Measurements from ENCODE around the gene G6PC3. TPM values are rescaled to one million over a fixed set of nuclear protein-coding genes. Genes with fewer than 3 reads are reported as not detected.
"Not testable (repeated sequence)": the region's sequence is repeated elsewhere in the genome, so short reads cannot be mapped to it uniquely, and the experiment has no call there.

The G6PC3 gene
- total RNA-seq, 2 donors from 2014 or later = 18.4 to 19.7 TPM

DNA sequence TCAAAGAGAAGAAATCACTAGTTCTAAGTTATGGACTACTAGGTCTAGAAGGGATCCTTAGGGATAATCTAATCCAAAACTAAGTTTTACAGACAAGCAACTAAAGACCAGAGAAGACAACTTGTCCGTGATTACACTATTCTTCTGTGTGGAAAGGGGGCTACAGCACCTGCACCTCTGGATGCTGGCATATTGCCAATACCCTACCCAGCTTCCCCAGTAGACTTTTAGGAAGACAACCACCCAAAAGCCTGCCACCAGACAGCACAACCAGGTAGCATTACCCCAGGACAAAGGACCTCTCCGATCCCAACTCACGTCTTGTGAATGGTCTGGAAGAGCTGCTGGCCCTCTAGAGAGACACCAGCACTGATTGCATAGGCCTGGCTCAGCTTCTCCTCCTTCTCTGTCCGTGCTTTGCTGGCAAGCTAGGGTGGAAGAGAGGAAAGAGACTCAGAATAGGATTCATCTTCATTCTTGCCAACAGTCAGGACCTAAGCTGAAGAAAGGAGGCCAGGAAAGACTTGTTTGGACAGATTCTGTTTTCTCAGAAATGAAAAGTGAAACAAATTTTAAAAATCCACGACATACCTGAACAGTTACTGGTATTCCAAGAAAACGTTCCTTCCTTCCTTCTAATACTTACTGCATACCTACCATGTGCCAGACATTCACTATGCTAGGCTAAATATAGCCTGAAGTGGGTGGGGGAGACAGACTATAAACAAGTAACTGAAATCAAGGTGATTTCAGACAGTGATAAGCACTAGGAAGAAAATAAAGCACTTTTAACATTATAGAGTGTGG lies 30.5 kb upstream of the G6PC3 start:
- ATAC-seq (replicated peaks in 1 of 2) (no peak), DNase-seq (no peak)
- Mint-ChIP-seq H3K27me3 (ENCODE audit: low read depth) (no peaks in the 10 kb centered on the region), H3K9me3 (no peaks in the 10 kb centered on the region), H3K4me1 (ENCODE audit: low read depth) (peaks cover 8% of the 10 kb centered on the region), H3K27ac (peak overlapping the region; percentile 68), H3K4me3 (no peak overlapping the region), H3K36me3 (ENCODE audit: insufficient read depth in 2 of 2) (peaks cover 6 to 21% of the 10 kb centered on the region in 2 donors)

- H3K9me3 Mint-ChIP-seq = no peaks in the 10 kb centered on the region
- H3K4me1 Mint-ChIP-seq (ENCODE audit: low read depth) = peaks cover 8% of the 10 kb centered on the region
- peaks cover 7 to 15% of the 10 kb centered on the region in 2 donors for H3K36me3 Mint-ChIP-seq (ENCODE audit: insufficient read depth in 2 of 2)
- DNase-seq (no peak), ATAC-seq (replicated peaks in 1 of 2) (no peak)
- no peaks in the 10 kb centered on the region for H3K27me3 Mint-ChIP-seq (ENCODE audit: low read depth)
- no peak overlapping the region for H3K27ac Mint-ChIP-seq
- no peak overlapping the region for H3K4me3 Mint-ChIP-seq
Observed at GRCh38 chr17:44043272-44043696, 27.3 kb upstream of the G6PC3 start.

GRCh38 chr17:44044071-44044470 lies 26.5 kb upstream of the G6PC3 start:
- Mint-ChIP-seq H3K4me1 (ENCODE audit: low read depth) (peaks cover 8% of the 10 kb centered on the region), H3K4me3 (no peak overlapping the region), H3K27ac (peak overlapping the region; percentile 33), H3K27me3 (ENCODE audit: low read depth) (no peaks in the 10 kb centered on the region), H3K9me3 (no peaks in the 10 kb centered on the region), H3K36me3 (ENCODE audit: insufficient read depth in 2 of 2) (peaks cover 7 to 13% of the 10 kb centered on the region in 2 donors)
- DNase-seq (no peak), ATAC-seq (replicated peaks in 1 of 2) (no peak)

GRCh38 chr17:44045486-44045885 lies 25.0 kb upstream of the G6PC3 start:
- H3K27me3 Mint-ChIP-seq (ENCODE audit: low read depth) = no peaks in the 10 kb centered on the region
- no peak overlapping the region for H3K27ac Mint-ChIP-seq
- peaks cover 8% of the 10 kb centered on the region for H3K4me1 Mint-ChIP-seq (ENCODE audit: low read depth)
- no peak for ATAC-seq (replicated peaks in 1 of 2)
- H3K36me3 Mint-ChIP-seq (ENCODE audit: insufficient read depth in 2 of 2) = peaks cover 5 to 13% of the 10 kb centered on the region in 2 donors
- DNase-seq = no peak
- no peaks in the 10 kb centered on the region for H3K9me3 Mint-ChIP-seq
- no peak overlapping the region for H3K4me3 Mint-ChIP-seq

DNA sequence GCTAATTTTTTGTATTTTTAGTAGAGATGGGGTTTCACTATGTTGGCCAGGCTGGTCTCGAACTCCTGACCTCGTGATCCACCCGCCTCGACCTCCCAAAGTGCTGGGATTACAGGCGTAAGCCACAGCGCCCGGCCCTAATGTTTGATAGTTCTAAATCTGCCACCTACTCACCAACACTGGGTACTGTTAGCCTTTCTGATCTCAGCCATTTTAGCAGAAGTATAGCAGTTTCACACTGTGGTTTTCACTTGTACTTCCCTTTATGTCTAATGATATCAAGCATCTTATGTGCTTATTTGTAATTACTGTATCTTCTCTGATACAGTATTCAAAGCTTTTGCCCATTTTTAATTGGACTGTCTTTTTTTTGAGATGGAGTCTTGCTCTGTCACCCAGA lies 23.6 kb upstream of the G6PC3 start:
- not testable (repeated sequence) for H3K4me1 Mint-ChIP-seq (ENCODE audit: low read depth)

GRCh38 chr17:44049294-44050060 lies 21.1 kb upstream of the G6PC3 start:
- H3K27ac Mint-ChIP-seq = no peak overlapping the region
- H3K9me3 Mint-ChIP-seq = no peaks in the 10 kb centered on the region
- no peak overlapping the region for H3K4me3 Mint-ChIP-seq

More for the DNA sequence above, 23.6 kb upstream of the G6PC3 start:
- ATAC-seq (replicated peaks in 1 of 2); DNase-seq; H3K4me3 Mint-ChIP-seq; H3K27me3 Mint-ChIP-seq (ENCODE audit: low read depth); H3K9me3 Mint-ChIP-seq; H3K27ac Mint-ChIP-seq: not testable (repeated sequence)
- peaks cover 2 to 14% of the 10 kb centered on the region in 2 donors for H3K36me3 Mint-ChIP-seq (ENCODE audit: insufficient read depth in 2 of 2)

GRCh38 chr17:44053125-44053872 lies 17.2 kb upstream of the G6PC3 start:
- Mint-ChIP-seq H3K4me1 (ENCODE audit: low read depth) (no peaks in the 10 kb centered on the region), H3K27me3 (ENCODE audit: low read depth) (no peaks in the 10 kb centered on the region), H3K27ac (peak overlapping the region; percentile 16), H3K36me3 (ENCODE audit: insufficient read depth in 2 of 2) (peaks cover 5 to 24% of the 10 kb centered on the region in 2 donors), H3K4me3 (no peak overlapping the region), H3K9me3 (no peaks in the 10 kb centered on the region)
- no peak for ATAC-seq (replicated peaks in 1 of 2)
- no peak for DNase-seq

More at GRCh38 chr17:44049294-44050060, 21.1 kb upstream of the G6PC3 start:
- DNase-seq (no peak), ATAC-seq (replicated peaks in 1 of 2) (no peak)
- no peaks in the 10 kb centered on the region for H3K27me3 Mint-ChIP-seq (ENCODE audit: low read depth)
- no peaks in the 10 kb centered on the region for H3K4me1 Mint-ChIP-seq (ENCODE audit: low read depth)
- H3K36me3 Mint-ChIP-seq (ENCODE audit: insufficient read depth in 2 of 2) = peaks cover 7 to 28% of the 10 kb centered on the region in 2 donors

- Mint-ChIP-seq H3K27ac (no peak overlapping the region), H3K4me1 (ENCODE audit: low read depth) (peaks cover 28% of the 10 kb centered on the region), H3K9me3 (no peaks in the 10 kb centered on the region), H3K27me3 (ENCODE audit: low read depth) (no peaks in the 10 kb centered on the region), H3K36me3 (ENCODE audit: insufficient read depth in 2 of 2) (peaks cover 7 to 38% of the 10 kb centered on the region in 2 donors), H3K4me3 (no peak overlapping the region)
- no peak for ATAC-seq (replicated peaks in 1 of 2)
- DNase-seq = no peak
Observed at GRCh38 chr17:44059101-44059892, 11.2 kb upstream of the G6PC3 start.

- Mint-ChIP-seq H3K9me3 (no peaks in the 10 kb centered on the region), H3K27ac (peak overlapping the region; percentile 51), H3K27me3 (ENCODE audit: low read depth) (no peaks in the 10 kb centered on the region), H3K36me3 (ENCODE audit: insufficient read depth in 2 of 2) (peaks cover 11 to 35% of the 10 kb centered on the region in 2 donors), H3K4me3 (no peak overlapping the region), H3K4me1 (ENCODE audit: low read depth) (peaks cover 38% of the 10 kb centered on the region)
- ATAC-seq (replicated peaks in 1 of 2) = no peak
- DNase-seq = no peak
Observed at GRCh38 chr17:44061446-44061845, 9.1 kb upstream of the G6PC3 start.

- Mint-ChIP-seq H3K27me3 (ENCODE audit: low read depth) (no peaks in the 10 kb centered on the region), H3K36me3 (ENCODE audit: insufficient read depth in 2 of 2) (peaks cover 11 to 34% of the 10 kb centered on the region in 2 donors), H3K4me3 (peak overlapping the region in 1 of 2 donors; percentile 42), H3K4me1 (ENCODE audit: low read depth) (peaks cover 45% of the 10 kb centered on the region), H3K9me3 (no peaks in the 10 kb centered on the region), H3K27ac (no peak overlapping the region)
- no peak for DNase-seq
- no peak for ATAC-seq (replicated peaks in 1 of 2)
Observed at GRCh38 chr17:44062871-44063270, 7.7 kb upstream of the G6PC3 start.

- ATAC-seq (replicated peaks in 1 of 2) = no peak
- peak overlapping the region; percentile 68 to 99 for H3K4me3 Mint-ChIP-seq
- peaks cover 45% of the 10 kb centered on the region for H3K4me1 Mint-ChIP-seq (ENCODE audit: low read depth)
- no peaks in the 10 kb centered on the region for H3K27me3 Mint-ChIP-seq (ENCODE audit: low read depth)
- no peaks in the 10 kb centered on the region for H3K9me3 Mint-ChIP-seq
- peaks cover 9 to 29% of the 10 kb centered on the region in 2 donors for H3K36me3 Mint-ChIP-seq (ENCODE audit: insufficient read depth in 2 of 2)
- peak overlapping the region; percentile 81 for H3K27ac Mint-ChIP-seq
- no peak for DNase-seq
Observed at GRCh38 chr17:44063704-44064639, 6.6 kb upstream of the G6PC3 start.
